GM12878 (cell line): ENCODE results near the gene SLC35F2. TPM values are rescaled to one million over a fixed set of nuclear protein-coding genes. Genes with fewer than 3 reads are reported as not detected.
A peak's percentile ranks its signal among the peaks of the same experiment; 100 is the strongest.

Experiments
- ATAC-seq: fragments of 200-7000 bp; cut with Tn5 transposase; 3 replicates; pipeline ENCODE4 v1.9.1; 2020; ENCODE audit warnings: mild to moderate bottlenecking, moderate library complexity
- BruUV-seq: library from RNA; stranded (reverse); fragments of 400-500 nt; replicated peaks from 2 replicates; lab custom pipeline; 2021; lab: Mats Ljungman, UMichigan
- CTCF ChIA-PET: fragments of 300-600 bp; sonication (Branson Sonifier 250); formaldehyde crosslinking; extraction: SDS; loops from one replicate; lab custom pipeline; 2021; ENCODE audit warnings: inconsistent platforms; lab: Yijun Ruan, JAX
- POLR2A ChIA-PET: fragments of 350-600 bp; formaldehyde crosslinking; extraction: SDS; loops from one replicate; lab custom pipeline; 2021; ENCODE audit warnings: inconsistent platforms; lab: Charles Lee
- RAD21 ChIA-PET: fragments of 300-600 bp; sonication (Branson Sonifier 250); formaldehyde crosslinking; loops from one replicate; lab custom pipeline; 2023; ENCODE audit warnings: antibody characterized with exemption; ENCODE audit not compliant: unreplicated experiment; lab: Charles Lee
- SMC1A ChIA-PET: fragments of 300-600 bp; sonication (Branson Sonifier 250); formaldehyde crosslinking; loops from one replicate; lab custom pipeline; 2023; ENCODE audit not compliant: unreplicated experiment, uncharacterized antibody; lab: Charles Lee
- DNase-seq: peaks from one replicate; pipeline ENCODE4 v3.0.0-alpha.2; 2011; ENCODE audit warnings: low read depth, low spot score
- FAIRE-seq: peaks from 3 replicates; lab custom pipeline; 2011; peaks lifted over from hg19 to GRCh38; lab: Jason Lieb, UNC
- H2AFZ ChIP-seq: 2 replicates; pipeline ENCODE4 v1.6.0; 2011; ENCODE audit warnings: low read depth, low read length, control low read depth; ENCODE audit not compliant: control insufficient read depth
- H3K27ac ChIP-seq: 2 replicates; pipeline ENCODE4 v1.5.1; 2011; ENCODE audit warnings: control low read depth; ENCODE audit not compliant: control insufficient read depth, insufficient read depth
- H3K27me3 ChIP-seq, 2 experiments: replicated peaks in 1 of 2; 2 replicates each; pipeline versions ENCODE4 v1.6.0 to v1.6.1; 2011; ENCODE audit warnings: low read length in 1 of 2; ENCODE audit not compliant: control insufficient read depth in 2 of 2, insufficient read depth in 2 of 2
- H3K36me3 ChIP-seq, 2 experiments: 2 replicates each; pipeline ENCODE4 v1.5.1; 2011; ENCODE audit warnings: low read length in 1 of 2; ENCODE audit not compliant: control insufficient read depth in 2 of 2, insufficient read depth in 2 of 2
- H3K4me1 ChIP-seq: 2 replicates; pipeline ENCODE4 v1.6.1; 2011; ENCODE audit warnings: mild to moderate bottlenecking, low read length, moderate library complexity, mixed read lengths; ENCODE audit not compliant: control insufficient read depth, insufficient read depth
- H3K4me2 ChIP-seq: 2 replicates; pipeline ENCODE4 v1.6.0; 2011; ENCODE audit warnings: control low read depth; ENCODE audit not compliant: control insufficient read depth, insufficient read depth
- H3K4me3 ChIP-seq: fragments of 200-600 bp; sonication (generic); 2 replicates; pipeline ENCODE4 v1.5.1; 2016
- H3K79me2 ChIP-seq: 2 replicates; pipeline ENCODE4 v1.6.0; 2011; ENCODE audit warnings: low read length; ENCODE audit not compliant: control insufficient read depth, insufficient read depth
- H3K9ac ChIP-seq: 2 replicates; pipeline ENCODE4 v1.8.0; 2011; ENCODE audit warnings: low read length, control low read depth, mixed read lengths; ENCODE audit not compliant: control insufficient read depth, insufficient read depth
- H3K9me3 ChIP-seq: replicated peaks from 3 replicates; pipeline ENCODE4 v1.5.1; 2011; ENCODE audit warnings: mild to moderate bottlenecking, low read length; ENCODE audit not compliant: control insufficient read depth, insufficient read depth
- H4K20me1 ChIP-seq: 2 replicates; pipeline ENCODE4 v1.6.0; 2011; ENCODE audit not compliant: control insufficient read depth, insufficient read depth
- EGR1 ChIP-seq, 2 experiments: IDR thresholded peaks; 1 replicate in 1 of 2; 2 replicates in 1 of 2; pipeline ENCODE4 v1.6.1; 2011 to 2012; ENCODE audit warnings: low read depth in 2 of 2, low read length in 2 of 2, borderline replicate concordance in 1 of 2, mild to moderate bottlenecking in 1 of 2, moderate library complexity in 1 of 2
- FOXK2 ChIP-seq: fragments of 450-650 bp; IDR thresholded peaks from 2 replicates; pipeline ENCODE4 v1.6.1; 2017; ENCODE audit warnings: mild to moderate bottlenecking, moderate library complexity
- MTA3 ChIP-seq: IDR thresholded peaks from 2 replicates; pipeline ENCODE4 v1.6.1; 2012; ENCODE audit warnings: low read length, inconsistent platforms, borderline replicate concordance
- WRNIP1 ChIP-seq: IDR thresholded peaks from 2 replicates; pipeline ENCODE4 v1.6.1; 2011; ENCODE audit warnings: low read depth, low read length, improper control_type of control experiment, borderline replicate concordance
- ZSCAN29 ChIP-seq: fragments of 450-650 bp; IDR thresholded peaks from 2 replicates; pipeline ENCODE4 v1.6.1; 2017; ENCODE audit warnings: mild to moderate bottlenecking, moderate library complexity
- whole genome bisulfite sequencing: methylation state at CpG from one replicate; pipeline ENCODE4 v1.1.6; 2016; ENCODE audit warnings: low lambda C conversion rate; ENCODE audit not compliant: insufficient replicate concordance, insufficient coverage; ENCODE audit errors: missing lambda C conversion rate; 5-methylcytosine and 5-hydroxymethylcytosine counted together
- in situ Hi-C: fragments of 300-500 bp; cut with MboI; formaldehyde crosslinking; loops from 9 replicates; pipeline ENCODE4 v1.14.3; 2018; ENCODE audit warnings: mixed read lengths
- intact Hi-C: fragments of 100-400 bp; cut with micrococcal nuclease; formaldehyde crosslinking; loops from one replicate; pipeline ENCODE4 v1.14.2; 2022; ENCODE audit not compliant: unreplicated experiment
- polyA plus RNA-seq, 11 experiments: library from polyadenylated mRNA; depleted of rRNA in 4 of 11; unstranded in 6 of 11; stranded (reverse) in 5 of 11; fragments of >200 nt; fragmentation: Nextera tagmentation in 4 of 11; fragmentation: Illumina TruSeq in 1 of 11; extraction: Ambion mirVana in 4 of 11; extraction: Trizol in 1 of 11; gene quantifications; 1 replicate in 1 of 11; 2 replicates in 10 of 11; pipeline versions ENCODE4 v1.2.1 to v1.2.3, GENCODE V29; 2011 to 2016; ENCODE audit warnings: inconsistent platforms in 2 of 11, missing spikeins in 2 of 11, low read depth in 1 of 11
- total RNA-seq, 4 experiments: library from RNA; depleted of rRNA in 3 of 4; stranded (reverse); fragments of >200 nt in 3 of 4; fragmentation: Illumina TruSeq in 1 of 4; extraction: Trizol in 1 of 4; gene quantifications; 2 replicates each; pipeline versions ENCODE4 v1.2.1 to v1.2.3, GENCODE V29; 2013 to 2021
- TF ChIP-seq, protein P1 (sequence below): fragments of 450-650 bp; IDR thresholded peaks from 2 replicates; pipeline ENCODE4 v1.6.1; 2018; ENCODE audit warnings: borderline replicate concordance, mild to moderate bottlenecking; ENCODE audit not compliant: partially characterized antibody

SLC35F2 gene
- total and polyA plus RNA-seq, 10 of the 15 experiments (the other 5 are each of a cell fraction or from before 2014, with no cell fraction given) = 15.2 to 48.8 (median 40.1) TPM

- H3K27me3 ChIP-seq = no peaks in the 10 kb centered on the region
- no TSS peak for BruUV-seq
- RAD21 ChIA-PET = interaction anchor here (1.1 to 3.0 kb wide), 5 partner anchors 9 to 56 kb away, joined by 3 to 19 read pairs (median 13); no protein-coding TSS in a partner anchor
- peaks cover 74% of the 10 kb centered on the region for H3K79me2 ChIP-seq
- peak overlapping the region; percentile 86 for H3K27ac ChIP-seq
- peaks cover 29% of the 10 kb centered on the region for H3K4me1 ChIP-seq
- ATAC-seq (peak; percentile 51), DNase-seq (no peak), FAIRE-seq (no peak)
- H3K9ac ChIP-seq = peak overlapping the region; percentile 9
- CTCF ChIA-PET = interaction anchor here (0.8 to 1.7 kb wide), 6 partner anchors 9 to 77 kb away, joined by 3 to 8 read pairs (median 4); no protein-coding TSS in a partner anchor
- H3K36me3 ChIP-seq = peaks cover 0 to 2% of the 10 kb centered on the region in 2 experiments; a peak in 2 of 4 replicates
- H2AFZ ChIP-seq = no peak overlapping the region
- no peaks in the 10 kb centered on the region for H4K20me1 ChIP-seq
- peak overlapping the region; percentile 41 for H3K4me3 ChIP-seq
- 21% methylated on average over 2 of the region's 2 CpGs for WGBS
- in situ Hi-C loops = no loop called here
- POLR2A ChIA-PET = interaction anchor here (0.8 to 3.0 kb wide), 12 partner anchors 9 to 169 kb away, joined by 3 to 28 read pairs (median 4); partner anchors contain the start of genes CUL5 and SLC35F2
- intact Hi-C loops = loop anchor here (5.0 kb wide), 1 partner anchor 887 kb away; no protein-coding TSS in a partner anchor
- TF ChIP-seq ZSCAN29 = no peak
- TF ChIP-seq FOXK2 = no peak
- no peak for TF ChIP-seq WRNIP1
- 0 out of 2 replicates have a peak, but pooled peaks have one; percentile 4 for TF ChIP-seq MTA3
- H3K9me3 ChIP-seq = no peaks in the 10 kb centered on the region; the same call in 2 of the 3 replicates
- peak overlapping the region; percentile 80 for H3K4me2 ChIP-seq
- SMC1A ChIA-PET = interaction anchor here (0.8 to 2.6 kb wide), 14 partner anchors 8 to 169 kb away, joined by 3 to 23 read pairs (median 4); partner anchors contain the start of genes CUL5 and SLC35F2
Observed at GRCh38 chr11:107840129-107840484, 18.5 kb downstream of the SLC35F2 start.

DNA sequence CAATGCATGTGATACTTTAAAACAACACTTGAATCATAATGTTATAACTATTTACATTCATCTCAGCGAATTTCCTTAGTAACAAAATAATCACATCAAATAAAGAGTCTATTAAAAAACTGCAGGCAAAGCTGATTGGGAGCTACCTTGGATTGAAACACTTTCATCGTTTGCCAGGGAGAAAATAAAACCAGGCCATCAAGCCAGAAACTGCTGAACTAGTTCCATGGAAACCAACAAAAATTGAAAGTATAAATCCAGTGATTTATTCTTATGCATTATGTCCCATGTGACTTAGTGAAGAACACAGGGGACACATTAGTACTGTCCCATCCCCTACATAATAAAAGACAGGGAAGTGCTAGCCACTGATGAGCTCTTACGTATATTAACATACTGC lies 21.7 kb downstream of the SLC35F2 start:
- ChIA-PET RAD21 (no interaction called here), CTCF (interaction anchor here (1.1 to 1.6 kb wide), 6 partner anchors 11 to 40 kb away, joined by 4 to 5 read pairs (median 4); no protein-coding TSS in a partner anchor), SMC1A (interaction anchor here (0.9 to 3.5 kb wide), 8 partner anchors 10 to 274 kb away, joined by 3 to 12 read pairs (median 4); no protein-coding TSS in a partner anchor), POLR2A (interaction anchor here (1.0 to 1.2 kb wide), 2 partner anchors 12 to 33 kb away, joined by 3 to 5 read pairs; no protein-coding TSS in a partner anchor)
- in situ Hi-C loops (no loop called here), intact Hi-C loops (no loop called here)
- Histone ChIP-seq H3K9ac (no peak overlapping the region), H3K4me2 (no peak overlapping the region), H3K27ac (no peak overlapping the region), H3K4me3 (no peak overlapping the region), H3K9me3 (no peaks in the 10 kb centered on the region; the same call in 2 of the 3 replicates), H3K79me2 (peaks cover 70% of the 10 kb centered on the region), H3K36me3 (no peaks in the 10 kb centered on the region; a peak in 1 of 4 replicates)
- no peak for FAIRE-seq
- TF ChIP-seq, protein P1, sequence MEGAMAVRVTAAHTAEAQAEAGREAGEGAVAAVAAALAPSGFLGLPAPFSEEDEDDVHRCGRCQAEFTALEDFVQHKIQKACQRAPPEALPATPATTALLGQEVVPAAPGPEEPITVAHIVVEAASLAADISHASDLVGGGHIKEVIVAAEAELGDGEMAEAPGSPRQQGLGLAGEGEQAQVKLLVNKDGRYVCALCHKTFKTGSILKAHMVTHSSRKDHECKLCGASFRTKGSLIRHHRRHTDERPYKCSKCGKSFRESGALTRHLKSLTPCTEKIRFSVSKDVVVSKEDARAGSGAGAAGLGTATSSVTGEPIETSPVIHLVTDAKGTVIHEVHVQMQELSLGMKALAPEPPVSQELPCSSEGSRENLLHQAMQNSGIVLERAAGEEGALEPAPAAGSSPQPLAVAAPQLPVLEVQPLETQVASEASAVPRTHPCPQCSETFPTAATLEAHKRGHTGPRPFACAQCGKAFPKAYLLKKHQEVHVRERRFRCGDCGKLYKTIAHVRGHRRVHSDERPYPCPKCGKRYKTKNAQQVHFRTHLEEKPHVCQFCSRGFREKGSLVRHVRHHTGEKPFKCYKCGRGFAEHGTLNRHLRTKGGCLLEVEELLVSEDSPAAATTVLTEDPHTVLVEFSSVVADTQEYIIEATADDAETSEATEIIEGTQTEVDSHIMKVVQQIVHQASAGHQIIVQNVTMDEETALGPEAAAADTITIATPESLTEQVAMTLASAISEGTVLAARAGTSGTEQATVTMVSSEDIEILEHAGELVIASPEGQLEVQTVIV = no peak
- no peak for TF ChIP-seq EGR1 (IDR thresholded peaks at IDR 0.05; ENCODE audit: borderline replicate concordance in 1 of 2, low read depth in 2 of 2, low read length in 2 of 2)
- TF ChIP-seq, all 136 proteins: peak for 0
- H2AFZ ChIP-seq = no peak overlapping the region
- 82% methylated on average over 3 of the region's 3 CpGs for WGBS
- H3K4me1 ChIP-seq = peaks cover 24% of the 10 kb centered on the region
- H3K27me3 ChIP-seq = no peaks in the 10 kb centered on the region
- DNase-seq (no peak), ATAC-seq (no peak)
- no TSS peak for BruUV-seq
- no peaks in the 10 kb centered on the region for H4K20me1 ChIP-seq
